ENCODE results near the gene CARHSP1. TPM values are rescaled to one million over a fixed set of nuclear protein-coding genes. Genes with fewer than 3 reads are reported as not detected.
"Not testable (repeated sequence)": the region's sequence is repeated elsewhere in the genome, so short reads cannot be mapped to it uniquely, and the experiment has no call there.

Gene CARHSP1
- total RNA-seq, 2 donors from 2014 or later = 66.5 to 70.7 TPM

- ATAC-seq (no peak), DNase-seq (ENCODE audit: low spot score) (no peak)
- H3K36me3 Mint-ChIP-seq = no peaks in the 10 kb centered on the region
- H3K4me1 Mint-ChIP-seq (ENCODE audit: low read depth in 2 of 2) = peaks cover 24 to 30% of the 10 kb centered on the region in 2 donors
- no peaks in the 10 kb centered on the region for H3K27me3 Mint-ChIP-seq
- H3K9me3 Mint-ChIP-seq = no peaks in the 10 kb centered on the region
- no peak overlapping the region for H3K27ac Mint-ChIP-seq
- no peak overlapping the region for H3K4me3 Mint-ChIP-seq
Measured at GRCh38 chr16:8872071-8872470, 3.3 kb upstream of the CARHSP1 start.

- not testable (repeated sequence) for H3K27me3 Mint-ChIP-seq; ATAC-seq; H3K36me3 Mint-ChIP-seq; DNase-seq (ENCODE audit: low spot score); H3K9me3 Mint-ChIP-seq
- Mint-ChIP-seq H3K27ac (peak overlapping the region in 1 of 2 donors; percentile 47), H3K4me3 (peak overlapping the region; percentile 95), H3K4me1 (ENCODE audit: low read depth in 2 of 2) (peaks cover 38 to 44% of the 10 kb centered on the region in 2 donors)
Measured at GRCh38 chr16:8869988-8870241, 1.1 kb upstream of the CARHSP1 start.

DNA sequence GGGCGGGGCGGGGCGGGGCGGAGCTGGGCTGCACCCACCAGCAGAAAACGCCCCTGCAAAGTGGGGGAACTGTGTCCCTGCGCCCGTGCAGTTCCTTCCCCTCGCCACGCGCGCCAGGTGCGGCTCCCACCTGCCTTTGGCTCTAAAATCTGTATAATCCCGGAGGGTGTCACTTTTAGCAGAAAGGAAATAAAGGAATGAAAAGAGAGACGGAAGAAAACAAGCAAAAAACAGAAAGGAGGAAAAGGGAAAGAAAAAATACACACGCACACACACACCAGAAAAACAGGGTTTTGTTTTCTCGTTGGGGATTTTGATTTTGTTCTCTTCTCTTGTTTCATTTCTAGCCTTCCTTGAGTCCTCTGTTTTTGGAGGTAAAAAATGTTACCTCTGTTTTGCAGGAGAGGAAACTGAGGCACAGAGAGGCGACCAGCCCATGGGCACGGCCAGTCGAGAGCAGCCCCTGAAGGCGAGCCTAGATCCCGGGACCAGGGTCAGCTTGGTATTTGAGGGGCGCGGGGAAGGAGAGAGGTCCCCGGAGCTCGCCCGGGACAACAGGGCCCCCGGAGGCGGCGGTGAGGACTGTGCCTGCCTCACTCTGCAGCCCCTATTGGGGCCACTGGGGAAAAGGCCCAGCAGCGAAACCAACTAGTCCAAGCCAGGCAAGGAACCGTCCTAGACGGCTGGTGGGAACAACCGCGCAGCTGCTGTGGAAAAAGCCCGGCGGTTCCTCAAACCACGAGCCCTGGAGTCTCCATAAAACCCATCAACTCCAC is 594 bp upstream of the CARHSP1 start:
- Mint-ChIP-seq H3K4me1 (ENCODE audit: low read depth in 2 of 2) (peaks cover 38 to 42% of the 10 kb centered on the region in 2 donors), H3K4me3 (peak overlapping the region; percentile 95), H3K27me3 (no peaks in the 10 kb centered on the region), H3K9me3 (no peaks in the 10 kb centered on the region), H3K36me3 (no peaks in the 10 kb centered on the region), H3K27ac (peak overlapping the region; percentile 47 to 86)
- DNase-seq (ENCODE audit: low spot score) (no peak), ATAC-seq (no peak)

- Mint-ChIP-seq H3K36me3 (no peaks in the 10 kb centered on the region), H3K4me3 (peak overlapping the region; percentile 87), H3K27me3 (no peaks in the 10 kb centered on the region), H3K9me3 (no peaks in the 10 kb centered on the region), H3K4me1 (ENCODE audit: low read depth in 2 of 2) (peaks cover 43 to 50% of the 10 kb centered on the region in 2 donors), H3K27ac (peak overlapping the region; percentile 82 to 93)
- DNase-seq (ENCODE audit: low spot score) (no peak), ATAC-seq (peak; percentile 0)
Measured at GRCh38 chr16:8867932-8868415, 832 bp downstream of the CARHSP1 start.

DNA sequence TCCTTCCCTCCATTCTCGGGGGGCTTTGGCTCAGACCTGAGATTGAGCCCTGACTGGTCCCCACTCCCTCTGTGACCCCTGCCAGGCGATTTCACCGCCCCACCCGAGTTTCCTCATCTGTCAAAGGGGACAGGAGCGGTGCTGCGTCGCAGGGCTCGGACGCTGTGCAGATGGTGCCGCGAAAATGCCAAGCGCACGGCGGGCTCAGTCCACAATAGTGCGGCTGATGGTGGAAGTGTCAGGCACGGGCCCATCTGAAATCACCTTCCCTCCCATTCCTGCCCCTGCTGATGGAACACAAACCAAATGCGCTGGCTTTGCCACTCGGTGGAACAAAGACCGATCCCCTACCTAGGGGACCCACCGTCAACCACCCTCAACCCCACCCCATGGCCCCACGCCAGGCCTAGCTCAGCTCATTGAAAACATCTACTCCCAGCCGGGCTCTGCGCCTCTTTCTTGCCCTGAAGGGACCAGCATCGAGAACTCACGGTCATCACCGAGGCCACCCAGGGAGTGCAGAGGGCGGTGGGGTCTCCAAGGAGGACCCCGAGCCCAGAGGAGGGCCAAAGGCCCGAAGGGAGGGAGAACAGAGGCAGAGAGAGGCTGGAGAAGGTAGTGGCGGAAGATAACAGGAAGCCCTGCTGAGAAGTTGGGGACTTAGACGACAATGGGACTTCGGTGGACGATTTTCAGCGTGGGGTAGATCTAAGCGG is 1.4 kb downstream of the CARHSP1 start:
- Mint-ChIP-seq H3K9me3 (no peaks in the 10 kb centered on the region), H3K27me3 (no peaks in the 10 kb centered on the region), H3K36me3 (no peaks in the 10 kb centered on the region), H3K27ac (peak overlapping the region; percentile 82 to 93), H3K4me1 (ENCODE audit: low read depth in 2 of 2) (peaks cover 44 to 50% of the 10 kb centered on the region in 2 donors), H3K4me3 (peak overlapping the region; percentile 87)
- ATAC-seq = no peak
- DNase-seq (ENCODE audit: low spot score) = no peak

- H3K4me3 Mint-ChIP-seq = peak overlapping the region; percentile 87
- H3K4me1 Mint-ChIP-seq (ENCODE audit: low read depth in 2 of 2) = peaks cover 49 to 55% of the 10 kb centered on the region in 2 donors
- H3K27ac Mint-ChIP-seq = peak overlapping the region; percentile 82 to 93
- no peak for ATAC-seq
- no peaks in the 10 kb centered on the region for H3K27me3 Mint-ChIP-seq
- DNase-seq (ENCODE audit: low spot score) = no peak
- H3K9me3 Mint-ChIP-seq = no peaks in the 10 kb centered on the region
- no peaks in the 10 kb centered on the region for H3K36me3 Mint-ChIP-seq
Measured at GRCh38 chr16:8866884-8867215, 2.0 kb downstream of the CARHSP1 start.

DNA sequence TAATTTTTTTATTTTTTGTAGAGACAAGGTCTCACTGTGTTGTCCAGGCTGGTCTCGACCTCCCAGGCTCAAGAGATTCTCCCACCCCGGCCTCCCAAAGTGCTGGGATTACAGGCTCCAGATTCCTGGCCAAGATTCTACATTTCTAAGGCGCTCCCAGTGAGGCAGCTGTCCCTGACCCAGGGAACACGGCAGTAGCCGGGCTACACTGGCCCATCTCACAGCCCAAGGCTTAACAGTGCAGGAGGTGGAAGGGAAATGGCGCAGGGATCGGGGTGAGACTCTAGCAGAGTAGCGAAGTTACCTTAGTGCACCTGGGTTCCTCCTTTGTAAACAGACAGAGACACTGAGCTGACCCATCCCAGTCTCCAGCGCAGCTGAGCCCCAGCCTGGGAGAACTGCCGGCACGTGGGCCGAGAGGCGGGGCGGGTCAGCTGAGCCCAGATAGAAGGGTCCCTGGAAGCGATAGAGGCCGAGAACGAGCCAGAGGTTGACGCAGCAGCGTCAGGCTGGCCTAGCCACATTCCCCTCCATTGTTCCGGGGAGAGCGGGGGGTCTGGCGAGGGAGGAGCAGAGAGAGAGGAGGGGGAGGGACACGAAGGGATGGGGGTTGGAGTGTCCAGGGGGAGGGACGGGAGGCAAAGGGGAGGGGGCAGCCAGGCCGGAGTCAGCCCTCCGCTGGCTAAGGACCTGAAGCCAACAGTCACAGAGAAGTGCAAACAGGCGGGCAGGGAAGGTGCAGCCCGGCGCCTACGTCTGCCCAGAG is 2.5 kb downstream of the CARHSP1 start:
- Mint-ChIP-seq H3K9me3 (no peaks in the 10 kb centered on the region), H3K4me3 (peak overlapping the region; percentile 87), H3K27ac (peak overlapping the region in 1 of 2 donors; percentile 82), H3K4me1 (ENCODE audit: low read depth in 2 of 2) (peaks cover 49 to 55% of the 10 kb centered on the region in 2 donors), H3K36me3 (no peaks in the 10 kb centered on the region), H3K27me3 (no peaks in the 10 kb centered on the region)
- no peak for DNase-seq (ENCODE audit: low spot score)
- ATAC-seq = no peak

- Mint-ChIP-seq H3K36me3 (no peaks in the 10 kb centered on the region), H3K27me3 (no peaks in the 10 kb centered on the region), H3K4me3 (peak overlapping the region; percentile 10), H3K27ac (peak overlapping the region; percentile 51 to 82), H3K9me3 (no peaks in the 10 kb centered on the region), H3K4me1 (ENCODE audit: low read depth in 2 of 2) (peaks cover 41 to 48% of the 10 kb centered on the region in 2 donors)
- ATAC-seq = no peak
- DNase-seq (ENCODE audit: low spot score) = no peak
Measured at GRCh38 chr16:8865145-8865882, 3.5 kb downstream of the CARHSP1 start.

DNA sequence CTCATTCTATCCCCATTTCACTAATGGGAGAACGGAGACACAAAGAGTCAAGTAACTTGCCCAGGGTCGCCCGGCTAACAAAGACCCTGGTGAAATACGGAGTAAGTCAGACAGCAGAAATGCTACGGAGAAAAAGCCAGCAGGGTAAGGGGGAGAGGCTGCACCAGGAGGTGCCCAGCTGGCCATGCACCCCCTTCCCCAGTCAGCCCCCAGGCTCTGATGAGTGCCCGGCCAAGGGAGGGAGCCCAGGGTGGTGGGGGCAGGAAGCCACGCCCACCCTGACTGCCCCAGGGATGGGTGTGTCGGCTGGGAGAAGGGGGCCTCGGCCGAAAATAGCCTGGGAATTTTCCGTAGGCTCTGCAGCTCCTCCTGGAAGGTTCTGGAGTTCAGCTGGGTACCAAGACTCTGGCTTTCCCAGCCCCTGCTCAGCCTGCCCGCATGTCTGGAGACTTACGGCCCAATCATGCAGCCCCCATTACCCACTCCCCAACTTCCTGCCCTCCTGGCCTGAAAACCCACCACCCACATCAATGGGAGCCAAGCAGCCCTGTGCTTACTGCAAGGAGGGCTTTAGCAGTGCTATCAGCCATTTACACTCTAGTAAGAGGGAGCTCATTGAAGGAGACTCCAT is 4.2 kb downstream of the CARHSP1 start:
- H3K27ac Mint-ChIP-seq = peak overlapping the region in 1 of 2 donors; percentile 19
- ATAC-seq = no peak
- no peak for DNase-seq (ENCODE audit: low spot score)
- H3K9me3 Mint-ChIP-seq = no peaks in the 10 kb centered on the region
- H3K27me3 Mint-ChIP-seq = no peaks in the 10 kb centered on the region
- peaks cover 41 to 48% of the 10 kb centered on the region in 2 donors for H3K4me1 Mint-ChIP-seq (ENCODE audit: low read depth in 2 of 2)
- no peaks in the 10 kb centered on the region for H3K36me3 Mint-ChIP-seq
- H3K4me3 Mint-ChIP-seq = no peak overlapping the region

DNA sequence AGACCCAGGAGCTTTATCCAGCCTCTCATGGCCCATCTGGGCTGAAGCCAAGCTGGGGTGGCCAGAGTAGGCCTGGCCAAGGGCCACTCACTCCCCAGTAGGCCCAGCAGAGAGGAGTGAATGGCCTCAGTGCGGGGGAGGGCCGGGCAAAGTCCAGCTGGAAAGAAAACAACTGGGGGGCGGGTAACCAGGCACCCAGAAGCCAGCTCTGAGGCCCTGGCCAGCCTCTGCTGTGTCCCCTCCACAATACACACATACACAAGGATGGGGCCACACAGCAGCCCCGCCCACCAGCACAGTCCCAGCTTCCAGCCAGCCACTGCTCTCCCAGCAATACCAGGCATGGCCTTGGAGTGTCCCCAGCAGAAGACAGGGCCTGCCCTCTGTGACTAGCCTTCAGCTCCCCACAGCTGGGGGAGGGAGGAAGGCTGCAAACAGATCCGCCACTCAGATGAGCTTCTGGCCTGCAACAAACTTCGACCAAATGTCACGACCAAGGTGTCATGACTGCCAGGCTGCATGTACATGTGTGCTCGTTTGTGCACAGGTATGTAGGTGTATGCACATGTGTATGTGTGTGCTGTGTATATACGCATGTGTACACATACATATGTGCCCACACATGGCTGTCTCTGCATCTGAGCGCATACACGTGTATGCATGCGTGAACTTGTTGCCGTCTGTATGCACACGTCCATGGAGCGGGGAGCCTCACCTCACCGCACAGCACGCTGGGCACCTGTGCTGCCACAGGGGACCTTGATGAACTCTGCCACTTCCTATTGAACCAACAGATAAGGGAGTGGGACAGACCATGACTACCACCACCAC is 5.0 kb downstream of the CARHSP1 start:
- no peak for DNase-seq (ENCODE audit: low spot score)
- ATAC-seq = no peak
- Mint-ChIP-seq H3K36me3 (no peaks in the 10 kb centered on the region), H3K9me3 (no peaks in the 10 kb centered on the region), H3K27ac (peak overlapping the region in 1 of 2 donors; percentile 19), H3K4me1 (ENCODE audit: low read depth in 2 of 2) (peaks cover 36 to 44% of the 10 kb centered on the region in 2 donors), H3K27me3 (no peaks in the 10 kb centered on the region), H3K4me3 (no peak overlapping the region)

DNA sequence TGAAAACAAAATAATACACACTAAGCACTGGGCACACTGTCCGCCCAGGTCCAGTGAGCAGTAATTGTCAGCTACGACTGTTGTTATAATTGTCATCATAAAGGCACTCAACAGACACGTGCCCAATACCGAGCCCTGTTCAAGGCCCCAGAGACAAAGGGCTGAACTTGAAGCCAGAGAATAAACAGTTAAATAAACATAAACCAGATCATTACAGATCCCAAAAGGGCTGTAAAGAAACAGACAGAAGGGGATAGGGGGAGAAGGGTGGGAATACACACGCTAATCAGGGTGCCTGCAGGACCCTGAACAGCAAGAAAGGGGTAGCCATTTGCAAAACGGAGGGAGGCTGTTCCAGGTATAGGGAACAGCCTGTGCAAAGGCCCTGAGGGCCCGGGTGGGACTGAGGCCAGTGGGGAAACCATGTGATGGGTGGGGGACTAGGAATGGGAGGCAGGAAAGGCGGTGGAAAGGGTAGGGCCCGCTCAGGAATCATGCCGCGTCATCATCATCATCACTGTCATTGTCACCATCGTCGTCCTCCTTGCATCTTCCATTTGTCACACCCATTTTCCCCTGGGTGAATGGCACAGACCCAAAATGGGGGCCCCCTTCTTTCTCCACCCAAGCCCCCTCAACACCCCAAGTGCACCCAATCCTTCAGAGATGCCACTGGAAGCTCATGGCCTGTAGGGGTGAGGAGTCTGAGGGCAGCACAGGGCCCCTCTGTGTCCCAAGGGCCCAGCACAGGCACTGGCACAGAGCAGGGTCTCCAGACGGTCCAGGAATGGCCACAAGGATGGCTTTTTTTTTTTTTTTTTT is 6.3 kb downstream of the CARHSP1 start:
- H3K4me3 Mint-ChIP-seq = no peak overlapping the region
- no peaks in the 10 kb centered on the region for H3K9me3 Mint-ChIP-seq
- no peak for ATAC-seq
- no peaks in the 10 kb centered on the region for H3K36me3 Mint-ChIP-seq
- H3K27me3 Mint-ChIP-seq = no peaks in the 10 kb centered on the region
- DNase-seq (ENCODE audit: low spot score) = no peak
- H3K27ac Mint-ChIP-seq = peak overlapping the region in 1 of 2 donors; percentile 36
- peaks cover 35 to 41% of the 10 kb centered on the region in 2 donors for H3K4me1 Mint-ChIP-seq (ENCODE audit: low read depth in 2 of 2)

All from natural killer cell treated with Interleukin-12 subunit alpha and Interleukin-12 subunit beta and Interleukin-15 and Interleukin-18, amount 100 ng/mL, for 72 hours (primary cell).